Jurkat, Clone E6-1 (cell line): ENCODE measurements around the gene PTCD2.

ENCODE experiments used
- DNase-seq: peaks from one replicate; pipeline ENCODE4 v3.0.0-alpha.2; 2011; ENCODE audit warnings: low read depth, low spot score
- H3K4me3 ChIP-seq: 2 replicates; pipeline ENCODE4 v1.5.1; 2011; ENCODE audit warnings: mild to moderate bottlenecking, low read length, control low read depth, moderate library complexity

PTCD2 gene

GRCh38 chr5:72369301-72369700 is 49.1 kb downstream of the PTCD2 start:
- DNase-seq = no peak
- no peak overlapping the region for H3K4me3 ChIP-seq

GRCh38 chr5:72369711-72370110 is 49.5 kb downstream of the PTCD2 start:
- no peak for DNase-seq
- H3K4me3 ChIP-seq = no peak overlapping the region

DNA sequence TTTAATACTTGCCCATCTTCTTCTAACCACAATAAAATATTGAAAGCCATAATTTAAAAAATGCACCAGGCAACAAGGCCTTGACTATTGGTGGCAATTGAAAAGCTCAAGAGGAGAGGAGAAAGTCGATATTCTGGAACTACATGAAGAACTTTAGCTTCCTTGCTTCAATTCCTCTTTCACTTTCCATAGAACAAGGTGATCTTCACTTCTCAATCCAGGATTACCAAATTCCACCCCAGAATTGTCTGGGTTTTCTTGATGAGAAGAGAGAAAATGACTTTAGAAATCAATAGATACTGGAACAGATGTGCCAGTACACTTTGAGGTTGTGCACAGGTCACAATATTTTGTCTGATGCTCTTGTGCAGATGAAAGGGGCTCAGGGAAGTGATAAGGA is 52.2 kb downstream of the PTCD2 start:
- H3K4me3 ChIP-seq = no peak overlapping the region
- DNase-seq = no peak

- H3K4me3 ChIP-seq = no peak overlapping the region
- no peak for DNase-seq
Observed at GRCh38 chr5:72372923-72373322, 52.8 kb downstream of the PTCD2 start.

DNA sequence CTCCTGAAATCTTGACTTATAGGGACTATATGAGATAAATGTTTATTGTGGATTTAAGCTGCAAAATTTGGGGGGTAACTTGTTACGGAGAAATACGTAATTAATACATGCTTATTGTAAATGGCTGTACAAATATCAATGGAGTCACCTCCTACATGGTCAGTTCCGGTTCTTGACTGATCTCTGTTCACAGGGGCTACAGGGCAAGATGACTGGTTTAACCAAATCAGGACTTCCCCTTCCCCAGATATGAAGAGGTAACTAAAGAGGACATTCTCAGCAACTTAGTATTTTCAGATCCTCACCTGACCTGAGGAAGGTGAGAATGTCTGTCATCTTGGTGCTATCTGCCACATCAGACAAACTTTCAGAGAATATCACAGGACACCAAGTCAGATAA is 54.7 kb downstream of the PTCD2 start:
- DNase-seq = no peak
- no peak overlapping the region for H3K4me3 ChIP-seq

DNA sequence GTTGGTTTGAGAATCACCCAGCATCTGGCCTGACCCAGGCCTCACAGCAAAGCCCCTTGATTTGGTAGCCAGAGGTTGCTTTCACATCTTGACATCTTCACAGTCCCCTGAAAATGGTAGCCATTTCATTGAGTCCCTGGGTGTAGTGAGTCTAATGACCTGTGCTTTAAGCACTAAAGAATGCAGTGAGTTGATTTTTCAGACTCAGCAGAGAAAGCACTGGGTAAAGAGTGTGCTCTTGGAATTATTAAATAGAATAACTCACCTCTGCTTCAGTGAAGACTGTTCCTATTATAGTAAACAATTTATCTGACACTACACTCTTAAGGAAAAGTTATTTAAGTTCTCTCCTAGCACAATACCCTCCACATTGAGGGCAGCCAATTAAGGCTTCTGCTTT is 56.2 kb downstream of the PTCD2 start:
- no peak overlapping the region for H3K4me3 ChIP-seq
- DNase-seq = no peak

- H3K4me3 ChIP-seq = no peak overlapping the region
- DNase-seq = no peak
Observed at GRCh38 chr5:72377910-72378638, 57.9 kb downstream of the PTCD2 start.

- H3K4me3 ChIP-seq = no peak overlapping the region
- DNase-seq = no peak
Observed at GRCh38 chr5:72378639-72379289, 58.6 kb downstream of the PTCD2 start.

GRCh38 chr5:72379936-72380335 is 59.8 kb downstream of the PTCD2 start:
- no peak for DNase-seq
- H3K4me3 ChIP-seq = no peak overlapping the region

DNA sequence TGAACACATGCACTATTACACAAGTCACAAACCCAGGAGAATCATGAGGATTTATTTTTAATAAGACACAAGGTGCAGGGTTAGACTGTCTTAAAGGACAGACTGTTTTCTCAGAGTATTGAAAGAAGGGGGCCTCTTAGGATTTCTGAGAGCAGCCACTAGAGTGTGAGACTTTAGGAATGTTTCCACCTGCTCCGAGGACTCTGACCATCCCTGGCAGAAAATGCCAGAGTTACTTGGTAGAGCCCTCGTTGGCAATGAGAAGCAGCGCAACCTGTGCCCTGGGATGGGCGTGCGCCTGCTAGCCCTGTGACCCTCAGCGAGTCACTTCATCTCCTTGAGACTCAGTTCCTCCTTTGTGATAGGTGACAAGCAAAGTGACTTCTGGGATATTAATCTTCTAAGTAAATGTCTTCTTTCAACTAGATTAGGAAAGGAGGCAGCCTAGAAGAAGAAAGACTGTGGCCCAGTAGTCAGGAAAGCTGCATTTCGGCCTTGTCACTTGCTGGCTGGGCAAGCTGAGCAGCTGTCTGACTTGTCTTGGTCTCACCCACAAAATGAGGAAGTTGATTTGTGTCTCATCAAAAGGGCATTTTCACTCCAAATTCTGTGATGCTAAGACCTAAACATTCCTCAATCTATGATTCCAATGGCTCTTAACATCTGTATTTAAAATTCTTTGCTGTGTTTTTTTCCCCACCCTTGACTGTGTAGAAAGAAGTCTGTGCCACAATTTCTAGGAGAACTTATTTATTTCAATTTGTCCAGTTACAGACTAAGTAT is 60.5 kb downstream of the PTCD2 start:
- no peak overlapping the region for H3K4me3 ChIP-seq
- DNase-seq = no peak

DNA sequence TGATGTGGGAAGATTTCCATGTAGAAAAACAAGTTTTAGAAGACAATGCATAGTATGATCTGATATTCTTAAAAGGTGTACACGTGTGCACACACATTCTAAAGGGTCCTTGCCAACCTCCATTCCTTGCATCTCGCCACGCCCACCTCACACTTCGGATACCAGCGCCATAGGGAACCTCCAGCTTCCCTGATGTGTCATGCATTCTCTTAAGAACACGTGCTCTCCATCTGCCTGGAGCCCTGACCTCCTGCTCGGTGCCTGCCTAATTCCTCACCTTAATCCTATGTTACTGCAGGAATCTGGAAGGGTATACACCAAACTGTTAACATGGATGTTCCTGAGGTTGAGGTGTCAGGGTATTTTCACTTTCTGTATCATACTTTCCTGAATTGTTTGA is 63.1 kb downstream of the PTCD2 start:
- DNase-seq = no peak
- no peak overlapping the region for H3K4me3 ChIP-seq

DNA sequence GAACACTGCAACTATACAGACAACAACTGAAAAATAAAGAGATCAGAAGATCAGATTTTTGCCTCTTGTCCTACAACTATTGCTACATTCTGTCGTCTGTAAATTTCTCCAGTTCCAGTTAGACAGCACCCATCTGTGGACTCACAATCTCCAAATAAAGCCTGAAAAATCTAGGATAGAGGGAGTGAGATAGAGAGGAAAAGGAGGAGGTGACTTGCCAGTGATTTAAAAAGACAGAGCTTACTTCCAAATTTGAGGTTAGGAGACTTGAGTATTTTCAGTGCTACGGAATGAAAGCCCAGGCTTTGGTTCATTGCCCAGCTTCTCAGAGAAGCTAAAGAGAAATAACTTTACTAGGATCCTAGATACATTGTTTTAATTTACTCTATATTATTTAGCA is 63.6 kb downstream of the PTCD2 start:
- DNase-seq = no peak
- no peak overlapping the region for H3K4me3 ChIP-seq

GRCh38 chr5:72386639-72387038 is 66.5 kb downstream of the PTCD2 start:
- DNase-seq = no peak
- no peak overlapping the region for H3K4me3 ChIP-seq

DNA sequence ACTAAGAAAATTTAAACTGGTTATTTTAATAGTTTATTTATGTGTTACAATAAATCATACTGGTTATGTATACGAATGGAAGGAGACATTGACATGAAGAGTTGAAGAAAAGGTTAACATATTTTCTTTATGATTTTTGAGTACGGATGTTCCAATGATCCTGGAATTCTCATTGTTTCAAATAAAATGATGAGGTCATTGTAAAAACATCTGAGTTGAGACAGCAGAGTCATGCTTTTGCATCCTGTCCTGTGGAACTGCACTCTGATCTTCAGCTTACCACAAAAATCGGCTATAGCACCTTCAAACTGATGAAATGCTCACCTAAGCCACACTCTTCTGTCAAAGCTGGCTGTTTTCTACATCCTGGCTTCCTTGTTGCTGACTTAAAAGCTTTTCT is 67.8 kb downstream of the PTCD2 start:
- DNase-seq = no peak
- no peak overlapping the region for H3K4me3 ChIP-seq

DNA sequence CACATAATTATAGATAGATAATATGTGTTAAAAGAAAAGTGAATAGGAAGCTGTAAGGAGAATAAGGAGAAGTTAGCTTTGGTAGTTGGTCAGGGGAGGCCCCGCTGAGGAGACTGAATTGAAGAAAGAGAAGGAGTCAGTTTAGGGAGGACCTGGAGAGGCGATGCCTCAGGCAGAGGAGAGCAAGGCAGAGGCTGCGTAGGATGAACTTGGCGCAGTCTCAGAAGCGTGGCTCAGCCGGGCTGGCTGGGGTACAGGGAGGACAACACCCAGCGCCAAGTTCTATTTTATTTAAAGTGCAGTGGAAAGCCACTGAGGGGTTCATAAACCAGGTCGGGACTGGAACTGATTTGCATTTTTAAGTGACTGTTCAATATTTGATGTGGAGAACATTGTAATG is 68.5 kb downstream of the PTCD2 start:
- no peak overlapping the region for H3K4me3 ChIP-seq
- no peak for DNase-seq

DNA sequence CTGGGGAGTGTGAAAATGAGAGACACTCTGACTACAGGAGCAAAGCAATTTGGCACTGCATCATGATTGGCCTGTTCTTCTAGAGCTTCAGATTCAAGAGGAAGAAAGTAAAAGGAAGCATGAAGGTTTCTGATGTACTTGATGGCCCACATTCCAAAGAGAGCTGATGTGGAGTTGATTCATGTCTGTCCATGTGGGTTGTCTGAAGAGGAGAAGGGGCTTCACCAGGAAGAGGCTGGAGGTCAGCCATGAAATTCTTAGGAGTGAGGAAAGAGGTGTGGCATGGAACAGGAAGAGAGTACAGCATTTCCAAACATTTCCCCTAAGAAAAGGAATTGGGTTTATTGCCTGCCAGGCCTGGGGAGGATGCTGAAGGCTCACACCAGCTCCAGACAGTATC is 70.7 kb downstream of the PTCD2 start:
- DNase-seq = no peak
- no peak overlapping the region for H3K4me3 ChIP-seq

DNA sequence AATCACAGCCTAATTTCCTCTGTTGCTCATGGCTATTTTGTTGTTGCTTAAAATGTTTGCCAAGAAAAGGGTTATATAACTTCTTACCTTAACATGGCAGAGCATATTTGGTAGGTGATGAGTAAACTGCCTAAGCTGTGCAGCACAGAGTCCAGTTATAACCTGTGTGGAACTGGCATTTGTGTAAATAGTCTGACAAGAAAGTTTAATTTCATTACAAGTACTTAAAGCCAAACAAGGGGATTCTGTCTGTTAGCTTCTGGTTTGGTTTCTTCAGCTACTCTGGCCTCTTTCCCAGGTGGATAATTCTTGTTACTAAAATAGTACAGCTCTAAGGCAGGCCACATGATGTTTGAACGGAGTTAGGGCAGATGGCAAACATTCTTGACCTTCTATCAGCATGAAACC is 72.2 kb downstream of the PTCD2 start:
- DNase-seq = no peak

GRCh38 chr5:72393052-72393451 is 72.9 kb downstream of the PTCD2 start:
- no peak overlapping the region for H3K4me3 ChIP-seq
- DNase-seq = no peak

More for the DNA sequence above, 72.2 kb downstream of the PTCD2 start:
- H3K4me3 ChIP-seq = no peak overlapping the region

DNA sequence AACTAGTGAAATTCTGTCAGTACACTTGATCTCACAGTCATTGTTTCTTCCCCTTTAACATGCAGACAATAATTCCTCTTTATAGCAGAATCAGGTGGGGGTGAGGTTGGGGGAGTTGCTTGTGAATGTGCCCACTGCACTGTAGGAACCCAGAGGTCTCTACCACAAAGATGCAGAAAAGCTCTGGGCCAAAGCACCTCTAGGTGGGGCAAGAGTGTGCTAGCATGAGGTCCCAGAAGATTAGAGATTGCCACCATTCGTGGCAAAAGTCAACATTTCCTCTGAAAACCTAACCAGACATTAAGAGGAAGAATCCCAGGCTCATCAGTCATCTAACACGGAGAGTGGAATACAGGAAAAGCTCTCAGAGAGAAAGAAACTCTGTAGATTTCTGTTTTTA is 74.5 kb downstream of the PTCD2 start:
- H3K4me3 ChIP-seq = no peak overlapping the region
- no peak for DNase-seq

DNA sequence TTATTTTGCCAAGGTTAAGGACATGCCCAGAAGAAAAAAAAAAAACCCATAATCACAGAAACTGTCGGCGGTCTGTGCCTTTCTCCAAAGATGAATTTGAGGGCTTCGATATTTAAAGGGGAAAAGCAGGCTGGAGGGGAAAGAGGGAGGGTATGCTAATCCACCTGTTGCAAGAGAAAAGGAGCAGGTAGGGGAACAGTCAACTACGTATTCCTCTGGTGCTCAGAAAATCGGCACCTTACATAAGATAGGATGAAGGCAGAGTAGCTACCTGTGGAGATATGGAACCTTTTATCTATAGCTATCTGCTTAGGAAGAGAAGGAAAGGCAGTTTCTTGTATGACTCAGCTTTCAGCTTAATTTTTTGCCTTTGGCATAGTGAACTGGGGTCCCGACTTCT is 77.7 kb downstream of the PTCD2 start:
- DNase-seq = no peak
- H3K4me3 ChIP-seq = no peak overlapping the region
